HEK293 (cell line): ENCODE measurements around the gene WDHD1.

Experiments
- CTCF ChIA-PET: fragments of 350-600 bp; formaldehyde crosslinking; extraction: SDS; loops from one replicate; lab custom pipeline; 2021; ENCODE audit warnings: antibody characterized with exemption; lab: Yijun Ruan, JAX
- POLR2A ChIA-PET: fragments of 300-600 bp; formaldehyde crosslinking; extraction: SDS; loops from one replicate; lab custom pipeline; 2020; ENCODE audit warnings: antibody characterized with exemption, inconsistent platforms; lab: Yijun Ruan, JAX
- H3K27ac ChIP-seq: fragments of 200-500 bp; sonication (Bioruptor generic); 2 replicates; pipeline ENCODE4 v1.5.1; 2014; ENCODE audit warnings: low read depth, low read length, control low read depth, inconsistent platforms; ENCODE audit errors: extremely low read depth
- H3K36me3 ChIP-seq, 2 experiments: fragments of 200-500 bp in 1 of 2; sonication (Bioruptor generic) in 1 of 2; 1 replicate in 1 of 2; 2 replicates in 1 of 2; pipeline ENCODE4 v1.5.1; 2014 to 2017; ENCODE audit warnings: inconsistent platforms in 2 of 2, low read length in 2 of 2; ENCODE audit not compliant: control insufficient read depth in 2 of 2, insufficient read depth in 1 of 2
- H3K4me1 ChIP-seq: fragments of 200-500 bp; sonication (Bioruptor generic); 2 replicates; pipeline ENCODE4 v1.5.1; 2014; ENCODE audit warnings: mild to moderate bottlenecking, low read length, inconsistent platforms; ENCODE audit not compliant: control insufficient read depth, insufficient read depth
- H3K4me3 ChIP-seq: 2 replicates; pipeline ENCODE4 v1.5.1; 2011; ENCODE audit warnings: low read depth, mild to moderate bottlenecking, control low read depth, low read length, moderate library complexity
- H3K9me3 ChIP-seq: fragments of 200-500 bp; sonication (Bioruptor generic); 2 replicates; pipeline ENCODE4 v1.5.1; 2014; ENCODE audit warnings: low read depth, low read length, inconsistent platforms; ENCODE audit not compliant: control insufficient read depth, insufficient read depth
- BCL11A ChIP-seq: fragments of 450-650 bp; formaldehyde crosslinking; IDR thresholded peaks from 2 replicates; pipeline ENCODE4 v1.5.1; 2016; ENCODE audit warnings: low read depth, missing biosample characterization, missing genetic modification characterization
- HOXA7 ChIP-seq: sonication (generic); formaldehyde crosslinking; IDR thresholded peaks from 2 replicates; pipeline ENCODE4 v1.8.1; 2022; ENCODE audit warnings: missing genetic modification reagents, borderline replicate concordance
- RBAK ChIP-seq: fragments of 450-650 bp; formaldehyde crosslinking; IDR thresholded peaks from 2 replicates; pipeline ENCODE4 v1.5.1; 2016; ENCODE audit warnings: missing biosample characterization, missing genetic modification characterization
- WT1 ChIP-seq: fragments of 450-650 bp; formaldehyde crosslinking; IDR thresholded peaks from 2 replicates; pipeline ENCODE4 v1.5.1; 2016; ENCODE audit warnings: missing biosample characterization, missing genetic modification characterization
- ZBTB44 ChIP-seq: fragments of 450-650 bp; IDR thresholded peaks from 2 replicates; pipeline ENCODE4 v1.5.1; 2018; ENCODE audit warnings: missing biosample characterization, mild to moderate bottlenecking, missing genetic modification characterization
- ZEB2 ChIP-seq: fragments of 450-650 bp; formaldehyde crosslinking; IDR thresholded peaks from 2 replicates; pipeline ENCODE4 v1.5.1; 2016; ENCODE audit warnings: missing biosample characterization, missing genetic modification characterization
- ZFP37 ChIP-seq: fragments of 450-650 bp; formaldehyde crosslinking; IDR thresholded peaks from 2 replicates; pipeline ENCODE4 v1.5.1; 2016; ENCODE audit warnings: missing biosample characterization, missing genetic modification characterization
- ZNF132 ChIP-seq: fragments of 450-650 bp; formaldehyde crosslinking; IDR thresholded peaks from 2 replicates; pipeline ENCODE4 v1.5.1; 2017; ENCODE audit warnings: missing biosample characterization, missing genetic modification characterization, borderline replicate concordance
- ZNF175 ChIP-seq: fragments of 450-650 bp; formaldehyde crosslinking; IDR thresholded peaks from 2 replicates; pipeline ENCODE4 v1.5.1; 2016; ENCODE audit warnings: missing biosample characterization, missing genetic modification characterization
- ZNF19 ChIP-seq: fragments of 450-650 bp; formaldehyde crosslinking; IDR thresholded peaks from 2 replicates; pipeline ENCODE4; 2016; ENCODE audit warnings: missing biosample characterization, missing genetic modification characterization, low read depth
- ZNF211 ChIP-seq: fragments of 450-650 bp; formaldehyde crosslinking; IDR thresholded peaks from 2 replicates; pipeline ENCODE4 v1.5.1; 2016; ENCODE audit warnings: low read depth, missing biosample characterization, missing genetic modification characterization
- ZNF214 ChIP-seq: fragments of 450-650 bp; formaldehyde crosslinking; IDR thresholded peaks from 2 replicates; pipeline ENCODE4 v1.5.1; 2017; ENCODE audit warnings: missing biosample characterization, mild to moderate bottlenecking, missing genetic modification characterization, borderline replicate concordance
- ZNF24 ChIP-seq: fragments of 450-650 bp; formaldehyde crosslinking; IDR thresholded peaks from 2 replicates; pipeline ENCODE4 v1.5.1; 2016; ENCODE audit warnings: missing biosample characterization, missing genetic modification characterization
- ZNF274 ChIP-seq, 2 experiments: fragments of 200-500 bp in 1 of 2; fragments of 450-650 bp in 1 of 2; sonication (Bioruptor generic) in 1 of 2; formaldehyde crosslinking in 1 of 2; IDR thresholded peaks; 2 replicates each; pipeline versions ENCODE4 v1.5.1 to v1.6.1; 2014 to 2016; ENCODE audit warnings: borderline replicate concordance in 1 of 2, inconsistent platforms in 1 of 2, low read length in 1 of 2, missing biosample characterization in 1 of 2, missing genetic modification characterization in 1 of 2
- ZNF280C ChIP-seq: fragments of 450-650 bp; formaldehyde crosslinking; IDR thresholded peaks from 2 replicates; pipeline ENCODE4 v1.5.1; 2016; ENCODE audit warnings: missing biosample characterization, missing genetic modification characterization
- ZNF311 ChIP-seq: fragments of 450-650 bp; formaldehyde crosslinking; IDR thresholded peaks from 2 replicates; pipeline ENCODE4 v1.5.1; 2017; ENCODE audit warnings: missing biosample characterization, missing genetic modification characterization, borderline replicate concordance
- ZNF335 ChIP-seq: fragments of 450-650 bp; formaldehyde crosslinking; conservative IDR thresholded peaks from 2 replicates; pipeline ENCODE4 v1.5.1; 2016; ENCODE audit warnings: missing biosample characterization, missing genetic modification characterization
- ZNF423 ChIP-seq: fragments of 450-650 bp; formaldehyde crosslinking; IDR thresholded peaks from 2 replicates; pipeline ENCODE4 v1.5.1; 2016; ENCODE audit warnings: missing biosample characterization, missing genetic modification characterization
- ZNF529 ChIP-seq: fragments of 450-650 bp; formaldehyde crosslinking; IDR thresholded peaks from 2 replicates; pipeline ENCODE4 v1.5.1; 2017; ENCODE audit warnings: missing genetic modification characterization, missing biosample characterization; ENCODE audit not compliant: insufficient replicate concordance
- ZNF530 ChIP-seq: fragments of 450-650 bp; formaldehyde crosslinking; IDR thresholded peaks from 2 replicates; pipeline ENCODE4 v1.5.1; 2016; ENCODE audit warnings: low read depth, missing biosample characterization, missing genetic modification characterization
- ZNF549 ChIP-seq: fragments of 450-650 bp; IDR thresholded peaks from 2 replicates; pipeline ENCODE4 v1.5.1; 2018; ENCODE audit warnings: missing biosample characterization, missing genetic modification characterization, mild to moderate bottlenecking, inconsistent platforms, moderate library complexity
- ZNF585B ChIP-seq: fragments of 450-650 bp; formaldehyde crosslinking; IDR thresholded peaks from 2 replicates; pipeline ENCODE4 v1.5.1; 2016; ENCODE audit warnings: missing biosample characterization, missing genetic modification characterization
- ZNF621 ChIP-seq: fragments of 450-650 bp; formaldehyde crosslinking; IDR thresholded peaks from 2 replicates; pipeline ENCODE4 v1.5.1; 2017; ENCODE audit warnings: missing biosample characterization, missing genetic modification characterization
- ZNF624 ChIP-seq: fragments of 450-650 bp; formaldehyde crosslinking; IDR thresholded peaks from 2 replicates; pipeline ENCODE4 v1.5.1; 2017; ENCODE audit warnings: missing biosample characterization, missing genetic modification characterization
- ZNF639 ChIP-seq: fragments of 450-650 bp; formaldehyde crosslinking; IDR thresholded peaks from 2 replicates; pipeline ENCODE4 v1.5.1; 2016; ENCODE audit warnings: missing biosample characterization, missing genetic modification characterization
- ZNF830 ChIP-seq: fragments of 450-650 bp; IDR thresholded peaks from 2 replicates; pipeline ENCODE4 v1.5.0; 2018; ENCODE audit warnings: missing biosample characterization, missing genetic modification characterization, low read depth, mild to moderate bottlenecking, moderate library complexity
- ZXDB ChIP-seq: fragments of 450-650 bp; formaldehyde crosslinking; IDR thresholded peaks from 2 replicates; pipeline ENCODE4 v1.5.1; 2016; ENCODE audit warnings: missing biosample characterization, missing genetic modification characterization

Gene WDHD1

GRCh38 chr14:54979039-54979438 lies 47.9 kb downstream of the WDHD1 start:
- no peak overlapping the region for H3K4me3 ChIP-seq
- CTCF ChIA-PET, result no interaction called here
- H3K9me3 ChIP-seq, result no peaks in the 10 kb centered on the region
- no peak for TF ChIP-seq ZNF280C (tag by site-specific recombination)
- TF ChIP-seq WT1 (tag by site-specific recombination), result no peak
- no peak for TF ChIP-seq ZNF211 (tag by site-specific recombination)
- TF ChIP-seq ZNF175 (tag by site-specific recombination), result no peak
- TF ChIP-seq ZNF585B (tag by site-specific recombination), result no peak
- TF ChIP-seq ZNF19 (tag by site-specific recombination), result no peak
- TF ChIP-seq BCL11A, result no peak
- no peak for TF ChIP-seq ZEB2 (tag by site-specific recombination)
- TF ChIP-seq ZNF423, result no peak
- TF ChIP-seq ZNF639 (tag by site-specific recombination), result no peak
- TF ChIP-seq, all 188 proteins: peak for 0
- POLR2A ChIA-PET, result no interaction called here
- H3K27ac ChIP-seq, result no peak overlapping the region
- no peaks in the 10 kb centered on the region for H3K4me1 ChIP-seq
- H3K36me3 ChIP-seq, result peaks cover 44 to 58% of the 10 kb centered on the region in 2 experiments

GRCh38 chr14:54976316-54976715 lies 50.6 kb downstream of the WDHD1 start:
- H3K9me3 ChIP-seq, result no peaks in the 10 kb centered on the region
- no peak overlapping the region for H3K4me3 ChIP-seq
- peaks cover 40 to 41% of the 10 kb centered on the region in 2 experiments for H3K36me3 ChIP-seq
- H3K27ac ChIP-seq, result no peak overlapping the region
- ChIA-PET POLR2A (no interaction called here), CTCF (interaction anchor here (0.5 to 1.2 kb wide), 2 partner anchors 13 to 203 kb away, joined by 3 to 4 read pairs; no protein-coding TSS in a partner anchor)
- no peak for TF ChIP-seq ZBTB44 (tag by site-specific recombination)
- TF ChIP-seq ZNF529 (tag by site-specific recombination), result no peak
- no peak for TF ChIP-seq ZFP37
- TF ChIP-seq HOXA7 (CRISPR knock-in tag), result no peak
- no peak for TF ChIP-seq ZNF830 (tag by site-specific recombination)
- no peak for TF ChIP-seq RBAK (tag by site-specific recombination)
- no peak for TF ChIP-seq ZNF549 (tag by site-specific recombination)
- TF ChIP-seq ZNF132, result no peak
- TF ChIP-seq ZNF335 (tag by site-specific recombination), result no peak
- TF ChIP-seq ZNF311 (tag by site-specific recombination), result no peak
- TF ChIP-seq ZNF530 (tag by site-specific recombination), result no peak
- TF ChIP-seq ZNF214 (tag by site-specific recombination), result no peak
- TF ChIP-seq ZNF24 (tag by site-specific recombination), result no peak
- TF ChIP-seq ZXDB, result no peak
- TF ChIP-seq ZNF621 (tag by site-specific recombination), result no peak
- TF ChIP-seq ZNF624 (tag by site-specific recombination), result no peak
- TF ChIP-seq ZNF274 (IDR thresholded peaks at IDR 0.05; ENCODE audit: low read length), result no peak
- no peak for TF ChIP-seq ZNF274 (tag by site-specific recombination; IDR thresholded peaks at IDR 0.05; ENCODE audit: borderline replicate concordance)
- no peaks in the 10 kb centered on the region for H3K4me1 ChIP-seq
